Measurements from ENCODE around the gene RFTN1. TPM values are rescaled to one million over a fixed set of nuclear protein-coding genes. Genes with fewer than 3 reads are reported as not detected.

Gene RFTN1
- total and polyA plus RNA-seq, 2 of the 8 experiments (the other 6 are each of a cell fraction or from before 2014, with no cell fraction given), result 4.6 to 6.7 TPM

DNA sequence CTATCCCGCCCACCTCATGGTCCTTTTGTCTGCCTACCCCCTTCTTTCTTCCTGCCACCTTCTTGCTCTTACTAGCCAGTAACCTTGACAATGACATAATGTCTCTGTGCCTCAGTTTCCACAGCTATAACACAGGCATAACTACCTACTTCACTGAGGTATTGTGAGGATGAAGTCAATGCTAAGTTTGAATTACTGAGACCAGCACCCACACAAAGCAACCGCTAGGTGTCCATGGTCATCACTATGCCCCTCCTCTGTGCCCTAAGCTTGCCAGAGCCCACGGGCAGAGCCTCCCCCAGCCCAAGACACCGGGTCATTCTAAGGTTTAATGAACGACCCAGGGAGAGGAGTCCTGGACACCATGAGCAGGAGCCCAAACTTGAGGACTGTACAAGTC is 146.9 kb downstream of the RFTN1 start (continued):
- no peak for TF ChIP-seq SUZ12 (IDR thresholded peaks at IDR 0.05; ENCODE audit: low read length)
- TF ChIP-seq, protein P1, sequence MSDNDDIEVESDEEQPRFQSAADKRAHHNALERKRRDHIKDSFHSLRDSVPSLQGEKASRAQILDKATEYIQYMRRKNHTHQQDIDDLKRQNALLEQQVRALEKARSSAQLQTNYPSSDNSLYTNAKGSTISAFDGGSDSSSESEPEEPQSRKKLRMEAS (IDR thresholded peaks at IDR 0.05), result no peak
- no peak for TF ChIP-seq CBX5 (IDR thresholded peaks at IDR 0.05; ENCODE audit: low read depth, low read length)
- TF ChIP-seq SP1 (IDR thresholded peaks at IDR 0.05; ENCODE audit: low read depth, low read length), result no peak

All from H1 (cell line).